ENCODE data around the gene RANGAP1.

The RANGAP1 gene

DNA sequence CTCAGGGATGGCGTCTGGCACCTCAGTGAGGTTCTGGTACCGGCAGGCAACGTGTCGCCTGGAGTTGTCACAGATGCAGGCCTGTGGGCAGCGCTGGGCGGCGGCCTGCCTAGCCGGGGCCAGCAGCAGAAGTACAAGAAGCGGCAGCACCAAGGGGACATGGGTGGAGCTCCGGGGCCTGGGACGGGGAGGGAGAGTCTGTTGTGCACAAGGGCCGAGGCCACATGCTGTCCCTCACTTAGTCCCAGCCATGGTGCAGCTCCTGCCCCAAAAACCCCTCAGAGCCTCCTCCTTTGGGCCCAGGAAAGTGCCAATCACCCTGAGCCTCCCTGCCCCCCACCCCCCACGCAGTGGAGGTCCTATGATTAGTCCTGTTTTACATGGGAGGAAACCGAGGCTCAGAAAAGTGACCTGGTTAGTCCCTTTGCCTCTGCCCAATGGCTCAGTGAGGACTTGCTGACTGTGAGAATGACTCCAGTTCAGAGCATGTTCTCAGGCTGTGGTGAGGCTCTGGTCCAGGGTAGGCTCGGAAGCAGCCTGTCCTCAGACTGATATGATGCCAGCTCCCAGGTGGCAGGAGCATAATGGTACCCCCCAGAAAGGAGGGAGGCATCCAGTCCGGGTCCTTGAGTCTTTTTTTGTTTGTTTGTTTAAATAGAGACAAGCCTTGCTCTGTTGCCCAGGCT lies 46.4 kb downstream of the RANGAP1 start:
- Mint-ChIP-seq H3K4me1 (ENCODE audit: low read depth) (peaks cover 11% of the 10 kb centered on the region), H3K4me3 (no peak overlapping the region), H3K27me3 (no peaks in the 10 kb centered on the region), H3K27ac (no peak overlapping the region), H3K9me3 (no peaks in the 10 kb centered on the region), H3K36me3 (ENCODE audit: low read depth) (peaks cover 4% of the 10 kb centered on the region)
- DNase-seq, result no peak

DNA sequence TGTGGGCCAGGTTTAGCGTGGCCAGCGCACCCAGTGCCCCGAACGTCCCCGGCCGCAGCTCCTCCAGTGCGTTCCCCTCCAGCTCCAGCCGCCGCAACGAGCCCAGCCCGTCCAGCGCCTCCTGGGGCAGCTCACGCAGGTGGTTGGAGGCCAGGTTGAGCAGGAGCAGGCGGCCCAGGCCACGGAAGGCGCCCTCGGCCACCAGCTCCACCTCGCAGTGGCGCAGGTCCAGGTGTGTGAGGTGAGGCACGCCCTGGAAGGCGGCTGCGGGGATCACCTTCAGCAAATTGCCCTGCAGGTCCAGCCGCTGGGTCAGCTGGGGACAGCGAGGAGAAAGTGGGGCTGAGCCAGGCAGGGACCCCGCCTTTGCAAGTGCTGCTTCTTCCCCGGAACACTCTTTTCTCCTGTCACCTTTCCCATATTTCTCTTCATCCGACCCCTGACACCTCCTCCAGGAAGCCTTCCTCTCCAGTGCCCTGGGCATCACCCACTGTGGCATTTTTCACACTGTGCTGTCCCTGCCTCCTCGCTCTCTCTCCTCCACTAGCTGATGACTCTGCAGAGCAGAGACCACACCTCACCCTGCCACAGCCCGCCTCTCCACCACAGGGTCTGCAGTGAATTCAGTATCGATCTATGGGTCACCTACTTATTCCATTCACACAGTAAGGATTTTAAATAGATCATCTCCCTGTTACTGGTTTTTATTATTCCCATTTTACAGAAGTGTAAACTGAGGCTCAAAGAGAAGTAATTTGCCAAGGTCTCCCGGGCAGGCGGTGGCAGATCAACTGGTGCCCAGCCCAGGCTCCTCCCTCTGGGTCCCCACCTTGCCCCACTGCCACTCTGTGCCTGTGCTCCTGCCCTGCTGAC lies 47.2 kb downstream of the RANGAP1 start:
- Mint-ChIP-seq H3K36me3 (ENCODE audit: low read depth) (peaks cover 3% of the 10 kb centered on the region), H3K27me3 (no peaks in the 10 kb centered on the region), H3K4me3 (peak overlapping the region; percentile 49), H3K9me3 (no peaks in the 10 kb centered on the region), H3K27ac (peak overlapping the region; percentile 62), H3K4me1 (ENCODE audit: low read depth) (peaks cover 11% of the 10 kb centered on the region)
- DNase-seq, result no peak

DNA sequence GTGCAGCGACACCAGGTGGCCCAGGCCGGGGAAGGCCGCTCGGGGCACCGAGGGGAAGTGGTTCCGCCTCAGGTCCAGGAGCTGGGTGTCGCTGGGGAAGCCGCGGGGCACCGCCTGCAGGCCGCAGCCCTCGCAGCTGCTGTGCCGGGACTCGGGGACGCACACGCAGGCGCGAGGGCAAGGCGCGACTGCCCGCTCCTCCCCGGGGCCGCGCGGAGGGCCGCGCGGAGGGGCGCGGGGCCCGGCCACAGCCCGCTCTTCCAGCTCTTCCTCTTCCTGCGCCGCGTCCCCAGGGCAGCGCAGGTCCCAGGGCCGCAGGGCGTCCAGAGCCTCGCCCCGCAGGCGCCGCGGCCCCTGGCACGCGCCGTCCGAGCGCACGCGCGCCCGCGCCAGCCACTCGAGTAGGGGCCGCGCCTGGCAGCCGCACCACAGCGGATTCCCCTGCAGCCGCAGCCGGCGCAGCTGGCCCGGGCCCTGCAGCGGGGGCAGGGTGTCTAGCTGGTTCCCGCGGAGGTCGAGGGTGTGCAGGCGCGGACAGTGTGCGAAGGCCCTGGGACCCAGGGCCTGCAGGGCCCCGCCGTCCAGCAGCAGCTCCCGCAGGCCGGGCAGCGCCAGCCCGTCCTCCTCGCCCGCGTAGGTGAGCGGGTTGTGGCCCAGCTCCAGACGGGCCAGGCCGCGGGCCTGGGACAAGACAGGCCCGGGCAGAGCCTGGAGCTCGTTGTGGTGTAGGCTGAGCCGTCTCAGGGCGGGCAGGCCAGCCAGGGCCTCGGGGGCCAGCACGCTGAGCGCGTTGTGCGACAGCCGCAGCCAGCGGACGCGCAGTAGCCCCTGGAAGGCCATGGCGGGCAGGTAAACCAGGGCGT lies 48.0 kb downstream of the RANGAP1 start:
- Mint-ChIP-seq H3K4me3 (no peak overlapping the region), H3K27me3 (no peaks in the 10 kb centered on the region), H3K27ac (no peak overlapping the region), H3K9me3 (no peaks in the 10 kb centered on the region), H3K4me1 (ENCODE audit: low read depth) (peaks cover 11% of the 10 kb centered on the region), H3K36me3 (ENCODE audit: low read depth) (no peaks in the 10 kb centered on the region)
- peak; percentile 85 for DNase-seq

DNA sequence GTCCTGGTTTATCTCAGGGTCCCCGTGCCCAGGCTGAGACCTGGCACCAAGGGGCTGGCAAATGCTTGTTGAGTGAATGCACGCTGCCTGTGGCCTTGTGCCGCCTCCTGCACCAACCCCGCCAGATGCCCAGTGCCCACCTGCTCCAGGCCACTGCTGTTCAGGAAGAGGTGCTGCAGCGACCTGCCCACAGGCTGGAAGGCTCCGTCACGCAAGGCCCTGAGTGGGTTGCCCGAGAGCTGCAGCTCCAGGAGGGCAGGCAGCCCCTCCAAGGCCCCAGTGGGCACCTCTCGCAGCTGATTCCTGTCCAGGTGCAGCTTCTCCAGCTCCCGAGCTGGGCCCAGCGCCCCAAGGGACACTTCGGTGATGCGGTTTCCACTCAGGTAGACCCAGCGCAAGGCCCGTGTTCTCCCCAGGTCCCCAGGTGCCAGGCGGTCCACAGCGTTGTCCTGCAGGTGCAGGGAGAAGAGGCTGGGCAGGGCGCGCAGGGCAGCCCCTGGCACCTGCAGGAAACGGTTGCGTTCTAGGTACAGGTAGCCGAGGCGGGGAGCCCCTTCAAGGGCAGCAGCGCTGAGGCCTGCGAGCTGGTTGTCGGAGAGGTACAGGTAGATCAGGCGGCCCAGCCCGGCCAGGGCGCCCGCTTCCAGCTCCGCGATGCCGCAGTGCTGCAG lies 48.8 kb downstream of the RANGAP1 start:
- no peak for DNase-seq
- Mint-ChIP-seq H3K9me3 (no peaks in the 10 kb centered on the region), H3K4me1 (ENCODE audit: low read depth) (peaks cover 11% of the 10 kb centered on the region), H3K36me3 (ENCODE audit: low read depth) (no peaks in the 10 kb centered on the region), H3K4me3 (peak overlapping the region; percentile 66), H3K27me3 (no peaks in the 10 kb centered on the region), H3K27ac (peak overlapping the region; percentile 55)

DNA sequence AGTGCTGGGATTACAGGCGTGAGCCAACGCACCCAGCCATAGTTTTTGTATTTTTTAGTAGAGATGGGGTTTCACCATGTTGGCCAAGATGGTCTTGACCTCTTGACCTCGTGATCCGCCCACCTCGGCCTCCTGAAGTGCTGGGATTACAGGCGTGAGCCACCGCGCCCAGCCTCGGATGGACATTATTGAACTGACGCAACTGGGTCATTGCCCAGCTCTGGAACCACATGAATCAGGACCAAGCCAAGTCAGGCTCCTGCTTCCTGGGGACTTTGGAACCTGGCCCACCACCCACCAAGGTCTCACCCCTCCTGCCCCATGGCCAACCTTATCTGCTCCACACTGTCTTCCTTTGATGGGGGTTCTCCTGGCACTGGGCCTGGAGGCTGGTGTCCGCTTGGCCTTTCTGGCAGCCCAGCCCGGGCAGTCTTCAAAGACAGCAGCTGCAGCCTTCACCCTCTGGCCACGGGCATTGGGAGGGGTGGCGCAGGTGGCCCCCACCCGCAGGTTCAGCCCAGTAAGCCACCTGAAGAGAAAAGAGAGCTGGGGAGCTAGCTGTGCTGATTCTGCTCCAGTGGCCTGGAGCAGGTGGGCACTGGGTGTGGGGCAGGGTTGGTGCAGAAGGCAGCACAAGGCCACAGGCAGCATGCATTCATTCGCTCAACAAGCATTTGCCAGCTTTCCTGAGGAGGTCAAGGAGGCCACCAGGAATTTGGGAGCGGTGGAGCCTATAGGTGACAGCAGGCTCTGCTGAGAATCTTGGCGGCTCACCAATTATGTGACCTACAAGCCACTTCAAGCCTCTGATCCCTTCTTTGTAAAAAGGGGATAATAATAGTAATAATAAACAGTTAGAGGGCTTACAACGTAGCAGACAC lies 50.9 kb downstream of the RANGAP1 start:
- no peak for DNase-seq
- H3K27me3 Mint-ChIP-seq, result no peaks in the 10 kb centered on the region
- H3K4me1 Mint-ChIP-seq (ENCODE audit: low read depth), result peaks cover 11% of the 10 kb centered on the region
- H3K27ac Mint-ChIP-seq, result no peak overlapping the region
- no peak overlapping the region for H3K4me3 Mint-ChIP-seq
- H3K9me3 Mint-ChIP-seq, result no peaks in the 10 kb centered on the region
- peaks cover 18% of the 10 kb centered on the region for H3K36me3 Mint-ChIP-seq (ENCODE audit: low read depth)

DNA sequence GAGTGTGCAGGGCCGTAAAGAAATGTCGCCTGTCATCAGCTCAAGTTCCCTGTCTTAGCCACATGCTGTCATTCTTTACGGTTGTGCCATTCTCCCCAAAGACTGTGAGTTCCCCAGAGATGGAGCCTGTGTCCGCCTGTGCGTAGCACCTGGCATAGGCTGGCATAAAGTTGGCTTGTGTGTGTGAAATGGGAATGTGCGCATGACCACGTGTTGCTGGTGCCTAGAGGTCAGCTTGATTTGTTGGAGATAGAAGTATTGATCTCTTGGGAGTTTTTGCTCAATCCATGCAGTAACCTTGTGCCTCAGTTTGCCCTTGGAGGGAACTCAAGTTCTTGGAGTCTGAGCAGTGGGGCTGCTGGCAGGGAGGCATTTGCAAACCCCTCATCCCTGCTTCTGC lies 54.6 kb downstream of the RANGAP1 start:
- H3K27me3 Mint-ChIP-seq, result no peaks in the 10 kb centered on the region
- H3K27ac Mint-ChIP-seq, result no peak overlapping the region
- H3K9me3 Mint-ChIP-seq, result no peaks in the 10 kb centered on the region
- no peaks in the 10 kb centered on the region for H3K4me1 Mint-ChIP-seq (ENCODE audit: low read depth)
- no peak for DNase-seq
- H3K4me3 Mint-ChIP-seq, result no peak overlapping the region
- H3K36me3 Mint-ChIP-seq (ENCODE audit: low read depth), result peaks cover 52% of the 10 kb centered on the region

DNA sequence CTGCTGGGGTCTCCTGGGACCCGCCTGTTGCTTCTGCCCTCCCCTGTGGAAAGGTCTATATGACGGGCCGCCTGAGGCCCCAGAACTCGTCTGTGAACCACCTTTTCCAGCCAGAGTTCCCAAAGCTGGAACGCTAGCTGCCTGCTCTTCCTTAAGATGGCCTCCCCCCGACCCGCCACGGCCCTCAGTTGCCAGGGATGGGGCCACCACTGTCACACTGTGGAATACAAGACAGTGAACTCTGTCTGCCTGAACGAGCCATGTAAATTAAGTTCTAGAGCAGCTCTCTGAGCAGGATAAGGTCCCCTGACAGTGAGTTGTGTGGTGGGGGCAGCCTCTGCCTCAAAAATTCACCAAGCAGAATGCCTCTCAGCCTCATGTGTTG lies 55.6 kb downstream of the RANGAP1 start:
- Mint-ChIP-seq H3K27ac (no peak overlapping the region), H3K27me3 (no peaks in the 10 kb centered on the region)
- DNase-seq, result no peak

DNA sequence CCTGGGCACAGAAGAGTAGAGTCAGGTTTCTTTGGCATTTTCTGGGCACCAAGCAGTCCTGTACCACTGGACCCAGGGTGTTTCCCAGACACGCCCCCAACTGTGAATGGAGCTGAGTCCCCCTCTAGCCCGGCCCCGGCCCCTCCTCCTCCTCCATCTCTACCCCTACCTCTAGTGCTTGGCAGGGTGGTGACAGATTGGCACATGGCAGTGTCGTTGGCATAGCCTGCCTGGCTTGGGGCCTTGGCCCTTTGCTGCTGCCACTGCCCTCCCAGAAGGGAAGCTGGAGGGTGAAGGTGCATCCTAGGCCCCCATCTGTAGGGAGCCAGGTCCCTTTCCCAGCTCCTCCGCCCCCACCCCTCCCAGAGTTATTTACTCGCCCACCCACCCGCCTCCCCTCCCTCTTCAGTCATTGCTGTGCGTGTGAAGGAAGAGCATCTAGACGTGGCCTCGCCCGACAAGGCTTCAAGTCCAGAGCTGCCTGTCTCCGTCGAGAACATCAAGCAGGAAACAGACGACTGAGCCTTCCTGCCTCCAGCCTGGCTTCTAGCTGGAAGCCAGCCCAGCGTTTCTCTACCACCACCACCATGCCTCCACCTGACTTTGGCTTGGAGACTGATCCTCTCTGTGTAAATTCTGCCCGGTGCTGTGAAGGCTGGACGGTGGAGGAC lies 56.1 kb downstream of the RANGAP1 start:
- no peaks in the 10 kb centered on the region for H3K27me3 Mint-ChIP-seq
- H3K4me1 Mint-ChIP-seq (ENCODE audit: low read depth), result no peaks in the 10 kb centered on the region
- no peak overlapping the region for H3K27ac Mint-ChIP-seq
- H3K36me3 Mint-ChIP-seq (ENCODE audit: low read depth), result peaks cover 67% of the 10 kb centered on the region
- no peaks in the 10 kb centered on the region for H3K9me3 Mint-ChIP-seq
- H3K4me3 Mint-ChIP-seq, result no peak overlapping the region
- no peak for DNase-seq

More for the DNA sequence above, 55.6 kb downstream of the RANGAP1 start:
- Mint-ChIP-seq H3K4me1 (ENCODE audit: low read depth) (no peaks in the 10 kb centered on the region), H3K4me3 (no peak overlapping the region), H3K9me3 (no peaks in the 10 kb centered on the region), H3K36me3 (ENCODE audit: low read depth) (peaks cover 62% of the 10 kb centered on the region)

DNA sequence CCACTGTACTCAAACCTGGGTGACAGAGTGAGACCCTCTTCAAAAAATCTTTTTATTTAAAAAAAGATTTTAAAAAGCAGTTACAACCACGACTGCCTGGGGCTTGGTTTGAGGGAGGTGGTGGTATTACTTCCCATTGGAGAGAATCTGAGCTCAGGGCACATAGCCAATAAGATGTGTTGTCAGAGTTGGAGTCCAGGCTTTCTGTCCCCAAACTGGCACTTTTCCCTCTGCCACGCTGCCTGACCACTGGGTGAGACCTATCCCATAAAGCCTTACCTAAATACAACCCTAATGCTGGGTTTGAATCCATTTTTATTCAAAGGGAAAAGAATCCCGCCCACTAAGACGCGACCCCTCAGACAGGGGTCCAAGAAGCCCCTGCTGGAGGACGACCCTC lies 56.8 kb downstream of the RANGAP1 start:
- no peaks in the 10 kb centered on the region for H3K4me1 Mint-ChIP-seq (ENCODE audit: low read depth)
- H3K27ac Mint-ChIP-seq, result no peak overlapping the region
- no peak for DNase-seq
- H3K4me3 Mint-ChIP-seq, result no peak overlapping the region
- H3K36me3 Mint-ChIP-seq (ENCODE audit: low read depth), result peaks cover 73% of the 10 kb centered on the region
- no peaks in the 10 kb centered on the region for H3K9me3 Mint-ChIP-seq
- no peaks in the 10 kb centered on the region for H3K27me3 Mint-ChIP-seq

DNA sequence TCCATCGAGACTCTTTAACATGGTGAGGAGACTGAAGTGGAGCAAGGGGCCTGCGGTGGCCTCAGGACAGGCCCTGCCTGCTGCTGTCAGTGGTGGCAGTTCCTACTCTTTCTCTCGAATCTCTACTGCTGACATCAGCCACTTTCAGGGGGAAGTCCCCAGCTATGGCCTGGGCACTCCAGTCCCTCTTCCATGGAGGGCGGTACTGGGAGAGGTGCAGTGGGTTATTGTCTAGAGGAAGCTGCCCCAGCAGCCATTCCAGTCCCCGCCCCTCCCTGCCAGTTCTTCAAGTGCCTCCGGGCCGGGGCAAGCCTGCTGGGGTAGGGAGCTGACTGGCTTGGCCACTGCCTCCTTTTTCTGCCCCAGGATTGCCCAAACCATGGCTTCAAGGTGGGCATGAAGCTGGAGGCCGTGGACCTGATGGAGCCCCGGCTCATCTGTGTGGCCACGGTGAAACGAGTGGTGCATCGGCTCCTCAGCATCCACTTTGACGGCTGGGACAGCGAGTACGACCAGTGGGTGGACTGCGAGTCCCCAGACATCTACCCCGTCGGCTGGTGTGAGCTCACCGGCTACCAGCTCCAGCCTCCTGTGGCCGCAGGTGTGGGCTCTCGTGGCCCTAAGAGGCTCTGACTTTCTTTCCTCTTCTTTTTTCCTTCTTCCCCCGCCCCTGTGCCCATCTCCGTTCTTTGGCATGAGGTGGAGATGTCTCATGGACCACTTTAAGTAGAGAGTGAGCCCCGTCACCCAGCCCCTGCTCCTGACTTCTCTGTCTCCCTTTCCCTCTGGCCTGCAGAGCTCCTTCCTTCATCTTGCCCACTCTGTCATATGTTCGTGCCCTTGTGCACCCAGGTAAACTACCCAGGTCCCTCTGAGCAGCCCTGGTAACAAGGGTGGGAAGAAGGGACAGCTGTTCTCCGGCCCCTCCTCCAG lies 59.0 kb downstream of the RANGAP1 start:
- Mint-ChIP-seq H3K27ac (peak overlapping the region; percentile 26), H3K9me3 (no peaks in the 10 kb centered on the region), H3K4me1 (ENCODE audit: low read depth) (no peaks in the 10 kb centered on the region), H3K36me3 (ENCODE audit: low read depth) (peaks cover 96% of the 10 kb centered on the region), H3K4me3 (no peak overlapping the region), H3K27me3 (no peaks in the 10 kb centered on the region)
- no peak for DNase-seq

DNA sequence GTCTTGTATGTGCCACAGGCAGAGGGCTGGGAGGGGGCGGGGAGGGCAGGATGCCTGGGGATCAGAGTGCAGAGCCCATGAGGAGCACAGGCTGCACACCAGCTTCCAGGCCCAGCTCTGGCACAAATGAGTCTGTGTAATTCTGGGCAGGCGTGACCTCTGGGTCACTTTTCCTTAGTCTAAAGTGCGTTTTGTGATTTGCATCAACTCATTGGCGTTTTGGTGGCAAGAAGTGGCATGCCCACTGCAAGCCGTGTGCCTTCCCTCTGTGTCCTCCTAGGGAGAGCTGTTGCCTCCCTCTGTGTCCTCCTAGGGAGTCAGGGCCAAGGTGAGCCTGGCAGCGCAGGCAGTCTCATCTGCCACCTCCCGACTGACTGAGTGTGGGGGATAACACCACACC lies 62.5 kb downstream of the RANGAP1 start:
- Mint-ChIP-seq H3K4me3 (no peak overlapping the region), H3K4me1 (ENCODE audit: low read depth) (peaks cover 2% of the 10 kb centered on the region), H3K36me3 (ENCODE audit: low read depth) (peaks cover 99% of the 10 kb centered on the region), H3K27ac (no peak overlapping the region), H3K9me3 (no peaks in the 10 kb centered on the region), H3K27me3 (no peaks in the 10 kb centered on the region)
- no peak for DNase-seq

DNA sequence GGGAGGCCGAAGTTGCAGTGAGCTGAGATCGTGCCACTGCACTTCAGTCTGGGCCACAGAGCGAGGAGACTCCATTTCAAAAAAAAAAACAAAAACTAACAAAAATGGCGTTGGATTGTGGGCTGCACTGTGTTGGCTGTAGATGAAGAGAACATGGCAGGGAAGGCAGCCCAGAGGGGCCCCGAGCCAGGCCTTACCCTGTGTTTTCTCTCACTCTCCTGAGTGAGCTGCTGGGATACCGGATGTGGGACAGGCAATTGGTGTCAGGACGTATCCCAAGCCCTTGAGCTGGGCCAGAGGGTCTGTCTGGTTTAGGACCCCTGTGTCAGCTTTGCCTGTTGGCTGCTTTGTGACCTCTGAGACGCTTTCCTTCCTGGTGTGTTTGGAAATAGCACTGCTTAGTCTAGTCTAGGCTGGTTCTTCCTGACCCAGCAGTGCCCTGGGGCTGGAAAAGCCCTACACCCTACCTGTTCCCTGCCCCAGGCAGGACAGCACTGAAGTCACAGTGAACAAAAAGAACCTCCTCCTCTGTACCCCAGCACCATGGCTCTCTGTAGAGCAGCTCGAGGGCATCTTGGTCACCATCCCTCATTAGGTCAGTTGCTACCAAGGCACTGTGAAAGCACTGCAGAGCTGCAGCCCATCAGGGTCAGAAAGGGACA lies 63.0 kb downstream of the RANGAP1 start:
- H3K36me3 Mint-ChIP-seq (ENCODE audit: low read depth), result peaks cover 98% of the 10 kb centered on the region
- peak overlapping the region; percentile 24 for H3K27ac Mint-ChIP-seq

More for the DNA sequence above, 63.0 kb downstream of the RANGAP1 start:
- Mint-ChIP-seq H3K9me3 (no peaks in the 10 kb centered on the region), H3K4me1 (ENCODE audit: low read depth) (peaks cover 2% of the 10 kb centered on the region), H3K27me3 (no peaks in the 10 kb centered on the region), H3K4me3 (no peak overlapping the region)
- no peak for DNase-seq

All from activated T-cell treated with anti-CD3 and anti-CD28 coated beads, Interleukin-2, amount 50 U/mL, for 24 hours (primary cell).